ENCODE measurements around the gene TMED6.
"Not testable (repeated sequence)": the region's sequence is repeated elsewhere in the genome, so short reads cannot be mapped to it uniquely, and the experiment has no call there.

Gene TMED6

DNA sequence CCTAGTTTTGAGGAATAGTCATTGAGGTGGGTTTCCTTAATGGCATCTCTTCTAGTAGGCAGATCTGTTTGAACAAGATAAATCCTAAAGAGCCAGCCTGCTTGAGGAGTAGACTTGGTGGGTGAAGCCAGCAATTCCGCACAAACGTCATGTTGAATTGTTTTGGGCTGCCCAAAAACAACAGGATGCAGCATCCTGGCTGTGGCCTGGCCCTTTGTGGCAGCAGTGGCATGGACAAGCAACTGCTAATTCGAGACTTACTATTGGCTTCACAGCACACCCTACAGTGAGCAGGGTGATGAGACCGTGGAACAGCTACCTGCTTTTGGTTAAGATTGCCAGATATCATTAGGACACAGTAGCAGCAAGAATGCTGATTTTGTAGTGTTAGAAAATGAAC lies 49.7 kb downstream of the TMED6 start:
- no peak for DNase-seq (ENCODE audit: low spot score)

DNA sequence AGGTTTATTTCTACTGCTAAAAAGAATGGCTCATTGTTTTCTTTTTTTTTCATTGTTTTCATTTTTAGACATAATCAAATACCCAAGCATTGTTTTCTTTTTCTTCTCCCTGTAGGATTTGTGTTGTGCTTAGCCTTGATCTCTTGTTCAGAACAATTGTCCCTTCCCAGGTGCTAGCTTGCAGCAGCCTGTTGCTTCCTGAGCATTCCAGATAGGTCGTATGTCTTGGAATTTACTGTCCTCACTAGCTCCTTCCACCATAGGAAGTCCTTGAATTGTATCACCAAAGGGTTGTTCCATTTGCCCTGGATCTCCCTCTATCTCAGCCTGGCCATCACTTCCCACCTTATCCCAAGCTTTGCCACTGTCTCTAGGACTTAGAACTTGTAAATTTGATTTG lies 50.4 kb downstream of the TMED6 start:
- DNase-seq (ENCODE audit: low spot score): no peak

DNA sequence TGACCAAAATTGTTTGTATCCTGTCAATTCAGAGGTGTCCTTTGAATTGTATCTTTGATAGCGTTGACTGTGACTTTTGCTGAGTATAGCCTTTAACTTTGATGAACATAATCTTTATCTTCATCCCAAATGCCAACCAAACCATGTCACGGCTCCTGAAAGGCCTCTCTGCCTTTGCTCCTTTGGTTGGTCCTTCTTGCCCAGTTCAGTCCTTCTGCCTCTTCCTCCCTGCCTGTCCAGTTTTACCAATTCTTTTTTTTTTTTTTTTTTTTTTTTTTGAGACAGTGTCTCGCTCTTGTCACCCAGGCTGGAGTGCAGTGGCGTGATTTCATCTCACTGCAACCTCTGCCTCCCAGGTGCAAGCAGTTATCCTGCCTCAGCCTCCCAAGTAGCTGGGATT lies 53.3 kb downstream of the TMED6 start:
- no peak for DNase-seq (ENCODE audit: low spot score)

GRCh38 chr16:69296771-69297170 lies 54.8 kb downstream of the TMED6 start:
- DNase-seq (ENCODE audit: low spot score): not testable (repeated sequence)

DNA sequence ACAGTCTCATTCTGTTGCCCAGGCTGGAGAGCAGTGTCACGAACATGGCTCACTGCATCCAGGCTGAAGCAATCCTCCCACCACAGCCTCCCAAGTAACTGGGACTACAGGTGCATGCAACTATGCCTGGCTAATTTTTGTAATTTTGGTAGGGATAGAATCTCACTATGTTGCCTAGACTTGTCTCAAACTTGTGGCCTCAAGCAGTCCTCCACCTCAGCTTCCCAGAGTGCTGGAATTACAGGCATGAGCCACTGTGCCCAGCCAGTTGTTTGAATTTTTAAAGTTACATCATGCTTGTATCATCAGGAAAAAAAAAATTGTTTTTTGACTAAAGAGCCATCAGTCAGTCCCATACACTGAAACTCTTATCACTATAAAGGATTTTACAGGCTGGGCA lies 57.5 kb downstream of the TMED6 start:
- DNase-seq (ENCODE audit: low spot score): no peak

DNA sequence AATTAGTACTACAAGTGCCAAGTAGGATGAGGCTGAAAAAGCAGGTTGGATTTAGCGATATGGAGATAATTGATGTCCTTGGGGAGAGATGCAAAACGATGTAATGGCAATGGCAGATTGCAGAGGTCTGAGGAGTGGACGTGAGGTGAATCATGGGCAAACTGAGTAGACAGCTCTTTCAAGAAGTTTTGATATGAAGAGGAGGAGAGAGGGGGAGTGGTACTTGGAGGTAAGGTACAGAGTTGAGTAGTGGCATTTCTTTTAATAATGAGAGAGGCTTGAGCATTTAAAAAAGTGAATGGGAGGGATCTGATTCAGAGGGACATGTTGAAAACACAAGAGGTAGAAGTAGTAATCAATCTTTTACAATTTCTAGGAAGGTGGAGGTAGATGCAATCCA lies 58.2 kb downstream of the TMED6 start:
- no peak for DNase-seq (ENCODE audit: low spot score)

Data from iPS-NIHi11 (cell line).